ENCODE measurements around the gene RRP36.
A peak's percentile ranks its signal among the peaks of the same experiment; 100 is the strongest.

Gene RRP36

GRCh38 chr6:43019152-43019551, 2.3 kb upstream of the RRP36 start:
- H3K4me3 ChIP-seq (ENCODE audit: low read length, poor library complexity, severe bottlenecking), result no peak overlapping the region
- H3K79me2 ChIP-seq (ENCODE audit: insufficient read depth, low read length), result peaks cover 71% of the 10 kb centered on the region
- H3K9ac ChIP-seq (ENCODE audit: low read depth, low read length, poor library complexity, severe bottlenecking), result no peak overlapping the region
- no peaks in the 10 kb centered on the region for H3K9me3 ChIP-seq (ENCODE audit: insufficient read depth, low read depth, low read length)
- no peak overlapping the region for H2AFZ ChIP-seq (ENCODE audit: low read length)
- no peaks in the 10 kb centered on the region for H3K9me2 ChIP-seq (replicated peaks; ENCODE audit: low read depth, low read length)
- peaks cover 9% of the 10 kb centered on the region; the same call in 1 of the 2 replicates for H3K36me3 ChIP-seq (ENCODE audit: insufficient read depth, low read length)
- peaks cover 18% of the 10 kb centered on the region for H4K20me1 ChIP-seq (ENCODE audit: insufficient read depth, low read length, poor library complexity, severe bottlenecking)
- no peaks in the 10 kb centered on the region for H3K27me3 ChIP-seq (ENCODE audit: insufficient read depth, low read length, poor library complexity, severe bottlenecking)
- H3K4me2 ChIP-seq (ENCODE audit: low read depth, low read length, poor library complexity, severe bottlenecking), result no peak overlapping the region
- TF ChIP-seq EZH2phosphoT487 (IDR thresholded peaks at IDR 0.05; ENCODE audit: borderline replicate concordance), result no peak
- TF ChIP-seq, protein P1, sequence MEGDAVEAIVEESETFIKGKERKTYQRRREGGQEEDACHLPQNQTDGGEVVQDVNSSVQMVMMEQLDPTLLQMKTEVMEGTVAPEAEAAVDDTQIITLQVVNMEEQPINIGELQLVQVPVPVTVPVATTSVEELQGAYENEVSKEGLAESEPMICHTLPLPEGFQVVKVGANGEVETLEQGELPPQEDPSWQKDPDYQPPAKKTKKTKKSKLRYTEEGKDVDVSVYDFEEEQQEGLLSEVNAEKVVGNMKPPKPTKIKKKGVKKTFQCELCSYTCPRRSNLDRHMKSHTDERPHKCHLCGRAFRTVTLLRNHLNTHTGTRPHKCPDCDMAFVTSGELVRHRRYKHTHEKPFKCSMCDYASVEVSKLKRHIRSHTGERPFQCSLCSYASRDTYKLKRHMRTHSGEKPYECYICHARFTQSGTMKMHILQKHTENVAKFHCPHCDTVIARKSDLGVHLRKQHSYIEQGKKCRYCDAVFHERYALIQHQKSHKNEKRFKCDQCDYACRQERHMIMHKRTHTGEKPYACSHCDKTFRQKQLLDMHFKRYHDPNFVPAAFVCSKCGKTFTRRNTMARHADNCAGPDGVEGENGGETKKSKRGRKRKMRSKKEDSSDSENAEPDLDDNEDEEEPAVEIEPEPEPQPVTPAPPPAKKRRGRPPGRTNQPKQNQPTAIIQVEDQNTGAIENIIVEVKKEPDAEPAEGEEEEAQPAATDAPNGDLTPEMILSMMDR (conservative IDR thresholded peaks at IDR 0.05; ENCODE audit: low read length), result no peak
- peaks cover 42% of the 10 kb centered on the region for H3K4me1 ChIP-seq (ENCODE audit: insufficient read depth, low read length, poor library complexity, severe bottlenecking)
- H3F3A ChIP-seq (ENCODE audit: low read depth), result no peaks in the 10 kb centered on the region

DNA sequence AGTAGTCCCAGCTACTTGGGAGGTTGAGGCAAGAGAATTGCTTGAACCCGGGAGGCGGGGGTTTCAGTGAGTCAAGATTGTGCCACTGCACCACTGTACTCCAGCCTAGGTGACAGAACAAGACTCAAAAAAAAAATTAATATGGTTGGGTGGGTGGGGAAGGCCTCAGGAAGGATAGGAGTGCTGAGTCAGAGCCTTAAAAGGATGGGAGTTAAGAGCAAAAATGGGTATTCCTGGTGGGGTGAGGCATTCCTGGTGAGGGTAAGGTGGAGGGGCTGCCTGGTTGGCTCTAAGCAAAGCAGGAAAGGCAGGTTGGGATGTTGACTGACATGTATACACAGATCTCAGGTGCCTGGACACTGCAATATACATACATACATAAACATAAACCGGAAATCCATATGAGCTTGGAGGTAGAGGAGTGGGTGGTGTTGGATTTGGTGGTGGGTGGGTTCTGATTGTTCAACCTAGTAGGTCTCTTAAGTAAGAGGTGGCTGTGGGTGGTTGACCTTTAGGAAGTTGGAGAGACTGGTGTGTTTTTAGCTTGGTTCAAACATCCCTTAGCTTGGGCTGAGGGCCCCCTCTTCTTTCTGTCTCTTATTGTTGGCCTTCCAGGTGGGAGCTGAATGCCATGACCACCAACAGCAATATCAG, 1.2 kb upstream of the RRP36 start:
- peak overlapping the region; percentile 80 for H3K9ac ChIP-seq (ENCODE audit: low read depth, low read length, poor library complexity, severe bottlenecking)
- peaks cover 23% of the 10 kb centered on the region for H4K20me1 ChIP-seq (ENCODE audit: insufficient read depth, low read length, poor library complexity, severe bottlenecking)
- no peaks in the 10 kb centered on the region for H3K27me3 ChIP-seq (ENCODE audit: insufficient read depth, low read length, poor library complexity, severe bottlenecking)
- TF ChIP-seq EZH2phosphoT487 (IDR thresholded peaks at IDR 0.05; ENCODE audit: borderline replicate concordance), result no peak
- TF ChIP-seq, protein P1 (conservative IDR thresholded peaks at IDR 0.05; ENCODE audit: low read length), result no peak
- H3K36me3 ChIP-seq (ENCODE audit: insufficient read depth, low read length), result peaks cover 14% of the 10 kb centered on the region; the same call in 1 of the 2 replicates
- peak overlapping the region; percentile 94 for H3K4me2 ChIP-seq (ENCODE audit: low read depth, low read length, poor library complexity, severe bottlenecking)
- peaks cover 71% of the 10 kb centered on the region for H3K79me2 ChIP-seq (ENCODE audit: insufficient read depth, low read length)
- H2AFZ ChIP-seq (ENCODE audit: low read length), result no peak overlapping the region
- peak overlapping the region; percentile 90 for H3K4me3 ChIP-seq (ENCODE audit: low read length, poor library complexity, severe bottlenecking)
- no peaks in the 10 kb centered on the region for H3K9me2 ChIP-seq (replicated peaks; ENCODE audit: low read depth, low read length)
- no peaks in the 10 kb centered on the region for H3K9me3 ChIP-seq (ENCODE audit: insufficient read depth, low read depth, low read length)
- no peaks in the 10 kb centered on the region for H3F3A ChIP-seq (ENCODE audit: low read depth)
- H3K4me1 ChIP-seq (ENCODE audit: insufficient read depth, low read length, poor library complexity, severe bottlenecking), result peaks cover 39% of the 10 kb centered on the region

DNA sequence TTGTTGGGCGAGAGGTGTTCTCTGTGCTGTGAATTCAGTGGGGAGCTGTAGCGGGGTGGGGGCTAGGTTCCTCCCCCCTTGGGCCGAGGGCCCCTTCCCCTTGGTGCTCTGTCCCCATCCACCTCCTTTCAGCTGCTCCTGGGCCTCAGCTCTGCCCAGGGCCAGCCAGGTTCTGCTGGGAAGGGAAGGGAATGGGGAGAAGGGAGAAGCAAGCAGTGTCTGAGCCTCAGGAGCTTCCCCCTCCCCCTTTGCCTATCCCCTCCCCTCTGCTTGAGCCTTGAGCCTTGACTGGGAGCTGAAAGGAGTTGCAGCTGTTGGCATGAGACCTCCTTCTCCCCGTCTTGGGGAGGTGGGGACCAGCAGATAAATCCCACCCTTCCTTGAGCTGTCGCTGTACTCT, 576 bp upstream of the RRP36 start:
- Histone ChIP-seq H4K20me1 (ENCODE audit: insufficient read depth, low read length, poor library complexity, severe bottlenecking) (peaks cover 23% of the 10 kb centered on the region), H3K27me3 (ENCODE audit: insufficient read depth, low read length, poor library complexity, severe bottlenecking) (no peaks in the 10 kb centered on the region), H3K4me3 (ENCODE audit: low read length, poor library complexity, severe bottlenecking) (peak overlapping the region; percentile 90), H3K9me3 (ENCODE audit: insufficient read depth, low read depth, low read length) (no peaks in the 10 kb centered on the region), H3F3A (ENCODE audit: low read depth) (no peaks in the 10 kb centered on the region), H3K36me3 (ENCODE audit: insufficient read depth, low read length) (peaks cover 15% of the 10 kb centered on the region; the same call in 1 of the 2 replicates), H2AFZ (ENCODE audit: low read length) (peak overlapping the region; percentile 53), H3K9me2 (replicated peaks; ENCODE audit: low read depth, low read length) (no peaks in the 10 kb centered on the region), H3K4me2 (ENCODE audit: low read depth, low read length, poor library complexity, severe bottlenecking) (peak overlapping the region; percentile 94), H3K9ac (ENCODE audit: low read depth, low read length, poor library complexity, severe bottlenecking) (peak overlapping the region; percentile 80), H3K4me1 (ENCODE audit: insufficient read depth, low read length, poor library complexity, severe bottlenecking) (peaks cover 34% of the 10 kb centered on the region), H3K79me2 (ENCODE audit: insufficient read depth, low read length) (peaks cover 64% of the 10 kb centered on the region)
- TF ChIP-seq, protein P1 (conservative IDR thresholded peaks at IDR 0.05; ENCODE audit: low read length), result no peak
- no peak for TF ChIP-seq EZH2phosphoT487 (IDR thresholded peaks at IDR 0.05; ENCODE audit: borderline replicate concordance)

All from Loucy (cell line).